GM19193 (cell line): Measurements from ENCODE around the gene CIT.

ENCODE experiments used
- POLR2A ChIP-seq: IDR thresholded peaks from 4 replicates; pipeline ENCODE4 v1.6.1; 2011; ENCODE audit not compliant: insufficient read depth, insufficient read length; ENCODE audit errors: extremely low read depth

CIT gene

GRCh38 chr12:119781804-119782203, 95.3 kb downstream of the CIT start:
- TF ChIP-seq POLR2A: no peak

GRCh38 chr12:119780786-119781434, 96.2 kb downstream of the CIT start:
- TF ChIP-seq POLR2A: no peak

- no peak for TF ChIP-seq POLR2A
These were observed 101.7 kb downstream of the CIT start for GRCh38 chr12:119775246-119775895.

- no peak for TF ChIP-seq POLR2A
These were observed 104.7 kb downstream of the CIT start for GRCh38 chr12:119772431-119772830.

GRCh38 chr12:119770146-119770545, 107.0 kb downstream of the CIT start:
- no peak for TF ChIP-seq POLR2A

- TF ChIP-seq POLR2A: no peak
These were observed 114.5 kb downstream of the CIT start for GRCh38 chr12:119762619-119763018.

- TF ChIP-seq POLR2A: no peak
These were observed 118.4 kb downstream of the CIT start for GRCh38 chr12:119758722-119759121.

- no peak for TF ChIP-seq POLR2A
These were observed 118.9 kb downstream of the CIT start for GRCh38 chr12:119758234-119758633.

- TF ChIP-seq POLR2A: no peak
These were observed 125.2 kb downstream of the CIT start for GRCh38 chr12:119751961-119752360.

GRCh38 chr12:119749666-119750065, 127.5 kb downstream of the CIT start:
- TF ChIP-seq POLR2A: no peak

- TF ChIP-seq POLR2A: no peak
These were observed 128.6 kb downstream of the CIT start for GRCh38 chr12:119748497-119748896.

- TF ChIP-seq POLR2A: no peak
These were observed 131.0 kb downstream of the CIT start for GRCh38 chr12:119746169-119746568.

- TF ChIP-seq POLR2A: no peak
These were observed 132.1 kb downstream of the CIT start for GRCh38 chr12:119744900-119745606.

- TF ChIP-seq POLR2A: no peak
These were observed 134.4 kb downstream of the CIT start for GRCh38 chr12:119742700-119743099.

GRCh38 chr12:119740830-119741229, 136.3 kb downstream of the CIT start:
- TF ChIP-seq POLR2A: no peak

GRCh38 chr12:119735079-119735478, 142.0 kb downstream of the CIT start:
- no peak for TF ChIP-seq POLR2A
